Measurements from ENCODE around the gene SAMD11.

SAMD11 gene

DNA sequence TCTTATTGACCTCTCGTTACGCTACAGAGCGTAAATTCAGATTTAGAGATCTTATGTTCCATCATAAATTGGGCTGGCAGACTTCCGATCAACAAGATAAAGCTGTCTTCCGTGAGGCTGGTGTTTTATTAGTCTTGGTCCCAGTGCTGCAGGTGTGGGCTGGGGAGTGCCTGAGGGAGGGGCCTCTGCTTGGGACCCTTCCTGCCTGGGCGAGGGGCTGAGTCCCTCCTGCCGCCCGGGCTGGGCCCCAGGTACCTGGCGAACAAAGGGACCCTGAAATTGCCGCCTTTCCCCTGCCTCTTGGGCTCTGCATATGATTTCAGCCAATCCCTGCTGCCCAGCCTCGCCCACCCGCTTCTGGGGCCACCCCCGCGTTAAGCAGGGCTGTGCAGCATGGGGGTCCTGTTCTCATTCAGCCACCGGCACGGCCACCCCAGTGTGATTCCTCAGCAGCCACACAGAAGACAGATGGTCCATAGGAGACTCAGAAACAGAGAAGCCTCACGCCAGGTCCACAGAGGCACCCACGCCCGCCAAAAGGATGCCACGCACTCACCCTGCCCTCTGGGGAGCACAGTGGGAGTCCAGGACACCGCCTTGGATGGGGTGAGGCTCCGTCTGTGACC lies 6.1 kb upstream of the SAMD11 start:
- H3K36me3 ChIP-seq (ENCODE audit: insufficient read depth, low read length), result no peaks in the 10 kb centered on the region
- H3K9me3 ChIP-seq (ENCODE audit: insufficient read depth, low read depth, low read length), result no peaks in the 10 kb centered on the region
- no peak overlapping the region for H3K4me2 ChIP-seq (ENCODE audit: low read depth, low read length, poor library complexity, severe bottlenecking)
- H3K27me3 ChIP-seq (ENCODE audit: insufficient read depth, low read length, poor library complexity, severe bottlenecking), result no peaks in the 10 kb centered on the region
- H2AFZ ChIP-seq (ENCODE audit: low read length), result no peak overlapping the region
- H4K20me1 ChIP-seq (ENCODE audit: insufficient read depth, low read length, poor library complexity, severe bottlenecking), result no peaks in the 10 kb centered on the region
- no peak overlapping the region for H3K9ac ChIP-seq (ENCODE audit: low read depth, low read length, poor library complexity, severe bottlenecking)
- no peak overlapping the region for H3K4me3 ChIP-seq (ENCODE audit: low read length, poor library complexity, severe bottlenecking)
- no peak for TF ChIP-seq EZH2phosphoT487 (IDR thresholded peaks at IDR 0.05; ENCODE audit: borderline replicate concordance)
- TF ChIP-seq, protein P1, sequence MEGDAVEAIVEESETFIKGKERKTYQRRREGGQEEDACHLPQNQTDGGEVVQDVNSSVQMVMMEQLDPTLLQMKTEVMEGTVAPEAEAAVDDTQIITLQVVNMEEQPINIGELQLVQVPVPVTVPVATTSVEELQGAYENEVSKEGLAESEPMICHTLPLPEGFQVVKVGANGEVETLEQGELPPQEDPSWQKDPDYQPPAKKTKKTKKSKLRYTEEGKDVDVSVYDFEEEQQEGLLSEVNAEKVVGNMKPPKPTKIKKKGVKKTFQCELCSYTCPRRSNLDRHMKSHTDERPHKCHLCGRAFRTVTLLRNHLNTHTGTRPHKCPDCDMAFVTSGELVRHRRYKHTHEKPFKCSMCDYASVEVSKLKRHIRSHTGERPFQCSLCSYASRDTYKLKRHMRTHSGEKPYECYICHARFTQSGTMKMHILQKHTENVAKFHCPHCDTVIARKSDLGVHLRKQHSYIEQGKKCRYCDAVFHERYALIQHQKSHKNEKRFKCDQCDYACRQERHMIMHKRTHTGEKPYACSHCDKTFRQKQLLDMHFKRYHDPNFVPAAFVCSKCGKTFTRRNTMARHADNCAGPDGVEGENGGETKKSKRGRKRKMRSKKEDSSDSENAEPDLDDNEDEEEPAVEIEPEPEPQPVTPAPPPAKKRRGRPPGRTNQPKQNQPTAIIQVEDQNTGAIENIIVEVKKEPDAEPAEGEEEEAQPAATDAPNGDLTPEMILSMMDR (conservative IDR thresholded peaks at IDR 0.05; ENCODE audit: low read length), result no peak
- H3F3A ChIP-seq (ENCODE audit: low read depth), result no peaks in the 10 kb centered on the region
- no peaks in the 10 kb centered on the region for H3K9me2 ChIP-seq (replicated peaks; ENCODE audit: low read depth, low read length)
- H3K4me1 ChIP-seq (ENCODE audit: insufficient read depth, low read length, poor library complexity, severe bottlenecking), result peaks cover 29% of the 10 kb centered on the region
- H3K79me2 ChIP-seq (ENCODE audit: insufficient read depth, low read length), result no peaks in the 10 kb centered on the region

DNA sequence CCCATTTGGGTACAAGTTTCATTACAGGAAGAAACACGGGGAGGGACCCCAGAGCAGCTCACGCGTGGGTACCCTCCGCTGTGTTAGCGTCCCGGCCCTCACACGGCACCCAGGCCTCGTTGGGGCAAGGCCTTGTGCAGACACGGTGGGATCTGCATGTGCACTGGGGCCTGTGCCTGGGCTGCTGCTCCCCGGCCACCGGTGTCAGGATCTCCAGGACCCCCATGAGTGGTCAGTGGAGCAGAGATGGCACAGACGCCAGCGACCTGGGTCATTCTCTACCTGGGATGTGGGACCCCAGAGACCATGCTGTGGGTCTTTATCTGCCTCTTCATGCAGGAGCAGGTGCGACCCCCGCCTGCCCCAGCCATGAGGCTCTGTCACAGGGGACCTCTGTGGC lies 5.4 kb upstream of the SAMD11 start:
- no peaks in the 10 kb centered on the region for H3K27me3 ChIP-seq (ENCODE audit: insufficient read depth, low read length, poor library complexity, severe bottlenecking)
- no peak overlapping the region for H3K9ac ChIP-seq (ENCODE audit: low read depth, low read length, poor library complexity, severe bottlenecking)
- H3F3A ChIP-seq (ENCODE audit: low read depth), result no peaks in the 10 kb centered on the region
- H3K79me2 ChIP-seq (ENCODE audit: insufficient read depth, low read length), result no peaks in the 10 kb centered on the region
- TF ChIP-seq, protein P1 (conservative IDR thresholded peaks at IDR 0.05; ENCODE audit: low read length), result no peak
- no peak for TF ChIP-seq EZH2phosphoT487 (IDR thresholded peaks at IDR 0.05; ENCODE audit: borderline replicate concordance)
- no peaks in the 10 kb centered on the region for H3K36me3 ChIP-seq (ENCODE audit: insufficient read depth, low read length)
- H3K9me3 ChIP-seq (ENCODE audit: insufficient read depth, low read depth, low read length), result no peaks in the 10 kb centered on the region
- no peak overlapping the region for H2AFZ ChIP-seq (ENCODE audit: low read length)
- peaks cover 34% of the 10 kb centered on the region for H3K4me1 ChIP-seq (ENCODE audit: insufficient read depth, low read length, poor library complexity, severe bottlenecking)
- H3K4me2 ChIP-seq (ENCODE audit: low read depth, low read length, poor library complexity, severe bottlenecking), result no peak overlapping the region
- no peak overlapping the region for H3K4me3 ChIP-seq (ENCODE audit: low read length, poor library complexity, severe bottlenecking)
- no peaks in the 10 kb centered on the region for H3K9me2 ChIP-seq (replicated peaks; ENCODE audit: low read depth, low read length)
- H4K20me1 ChIP-seq (ENCODE audit: insufficient read depth, low read length, poor library complexity, severe bottlenecking), result no peaks in the 10 kb centered on the region

GRCh38 chr1:918843-919242 lies 4.9 kb upstream of the SAMD11 start:
- Histone ChIP-seq H3K4me3 (ENCODE audit: low read length, poor library complexity, severe bottlenecking) (no peak overlapping the region), H3K9ac (ENCODE audit: low read depth, low read length, poor library complexity, severe bottlenecking) (no peak overlapping the region), H3K36me3 (ENCODE audit: insufficient read depth, low read length) (no peaks in the 10 kb centered on the region), H4K20me1 (ENCODE audit: insufficient read depth, low read length, poor library complexity, severe bottlenecking) (no peaks in the 10 kb centered on the region), H3K9me3 (ENCODE audit: insufficient read depth, low read depth, low read length) (no peaks in the 10 kb centered on the region), H3K4me2 (ENCODE audit: low read depth, low read length, poor library complexity, severe bottlenecking) (no peak overlapping the region), H3K4me1 (ENCODE audit: insufficient read depth, low read length, poor library complexity, severe bottlenecking) (peaks cover 36% of the 10 kb centered on the region), H2AFZ (ENCODE audit: low read length) (no peak overlapping the region), H3K79me2 (ENCODE audit: insufficient read depth, low read length) (no peaks in the 10 kb centered on the region), H3K9me2 (replicated peaks; ENCODE audit: low read depth, low read length) (no peaks in the 10 kb centered on the region), H3F3A (ENCODE audit: low read depth) (no peaks in the 10 kb centered on the region), H3K27me3 (ENCODE audit: insufficient read depth, low read length, poor library complexity, severe bottlenecking) (no peaks in the 10 kb centered on the region)
- TF ChIP-seq, protein P1 (conservative IDR thresholded peaks at IDR 0.05; ENCODE audit: low read length), result no peak
- TF ChIP-seq EZH2phosphoT487 (IDR thresholded peaks at IDR 0.05; ENCODE audit: borderline replicate concordance), result no peak
